HepG2 (cell line): Measurements from ENCODE around the gene C15orf62. TPM values are rescaled to one million over a fixed set of nuclear protein-coding genes. Genes with fewer than 3 reads are reported as not detected.

ENCODE experiments used
- CTCF ChIP-seq: sonication (generic); formaldehyde crosslinking; IDR thresholded peaks from 2 replicates; pipeline ENCODE4 v1.5.0; 2020; ENCODE audit warnings: mild to moderate bottlenecking, missing genetic modification reagents, moderate library complexity
- DR1 ChIP-seq: sonication (generic); formaldehyde crosslinking; IDR thresholded peaks from 2 replicates; pipeline ENCODE4 v1.8.0; 2021; ENCODE audit warnings: mild to moderate bottlenecking, missing genetic modification reagents, inconsistent platforms
- FOSL2 ChIP-seq: sonication (generic); formaldehyde crosslinking; IDR thresholded peaks from 2 replicates; pipeline ENCODE4 v1.4.0; 2020; ENCODE audit warnings: missing genetic modification reagents
- HMGA1 ChIP-seq: sonication (generic); formaldehyde crosslinking; conservative IDR thresholded peaks from 2 replicates; pipeline ENCODE4 v1.4.0; 2020; ENCODE audit warnings: missing genetic modification reagents
- ONECUT2 ChIP-seq: sonication (generic); formaldehyde crosslinking; IDR thresholded peaks from 2 replicates; pipeline ENCODE4 v1.4.0; 2020; ENCODE audit warnings: missing genetic modification reagents
- PBX3 ChIP-seq: sonication (generic); formaldehyde crosslinking; IDR thresholded peaks from 2 replicates; pipeline ENCODE4 v1.8.1; 2023; ENCODE audit warnings: missing genetic modification reagents, inconsistent platforms, borderline replicate concordance
- PHF20 ChIP-seq: sonication (generic); formaldehyde crosslinking; IDR thresholded peaks from 2 replicates; pipeline ENCODE4 v1.5.0; 2020; ENCODE audit warnings: mild to moderate bottlenecking, missing genetic modification reagents
- POGK ChIP-seq: sonication (generic); formaldehyde crosslinking; conservative IDR thresholded peaks from 2 replicates; pipeline ENCODE4 v1.8.0; 2022; ENCODE audit warnings: mild to moderate bottlenecking, moderate library complexity, missing genetic modification reagents
- PREB ChIP-seq: sonication (generic); formaldehyde crosslinking; IDR thresholded peaks from 2 replicates; pipeline ENCODE4 v1.4.0; 2020; ENCODE audit warnings: missing genetic modification reagents
- TARDBP ChIP-seq: sonication (generic); formaldehyde crosslinking; IDR thresholded peaks from 2 replicates; pipeline ENCODE4 v1.8.0; 2022; ENCODE audit warnings: mild to moderate bottlenecking, missing genetic modification reagents
- TBP ChIP-seq: sonication (generic); formaldehyde crosslinking; IDR thresholded peaks from 2 replicates; pipeline ENCODE4 v1.5.0; 2020; ENCODE audit warnings: missing genetic modification reagents
- TFDP2 ChIP-seq: sonication (generic); formaldehyde crosslinking; IDR thresholded peaks from 2 replicates; pipeline ENCODE4 v1.4.0; 2020; ENCODE audit warnings: missing genetic modification reagents
- TRAFD1 ChIP-seq: sonication (generic); formaldehyde crosslinking; IDR thresholded peaks from 2 replicates; pipeline ENCODE4 v1.5.1; 2020; ENCODE audit warnings: missing genetic modification reagents, mild to moderate bottlenecking, borderline replicate concordance
- TRIM24 ChIP-seq: sonication (generic); formaldehyde crosslinking; IDR thresholded peaks from 2 replicates; pipeline ENCODE4 v1.8.0; 2022; ENCODE audit warnings: mild to moderate bottlenecking, missing genetic modification reagents
- ZNF124 ChIP-seq: sonication (generic); formaldehyde crosslinking; IDR thresholded peaks from 2 replicates; pipeline ENCODE4 v1.4.0; 2020; ENCODE audit warnings: missing genetic modification reagents
- ZNF260 ChIP-seq: sonication (generic); formaldehyde crosslinking; IDR thresholded peaks from 2 replicates; pipeline ENCODE4 v1.4.0; 2020; ENCODE audit warnings: missing genetic modification reagents, low read depth, mild to moderate bottlenecking, borderline replicate concordance
- ZNF329 ChIP-seq: sonication (generic); formaldehyde crosslinking; IDR thresholded peaks from 2 replicates; pipeline ENCODE4 v1.9.0; 2021; ENCODE audit warnings: low read depth, mild to moderate bottlenecking, missing genetic modification reagents
- ZNF644 ChIP-seq: IDR thresholded peaks from 2 replicates; pipeline ENCODE4 v1.6.1; 2016; ENCODE audit warnings: low read depth
- ZNF703 ChIP-seq: sonication (generic); formaldehyde crosslinking; IDR thresholded peaks from 2 replicates; pipeline ENCODE4 v1.5.1; 2020; ENCODE audit warnings: missing genetic modification reagents, mild to moderate bottlenecking, moderate library complexity, borderline replicate concordance
- polyA plus RNA-seq, 8 experiments: library from polyadenylated mRNA; depleted of rRNA in 3 of 8; stranded (reverse) in 7 of 8; unstranded in 1 of 8; fragments of >200 nt; fragmentation: Illumina TruSeq in 4 of 8; extraction: Trizol in 4 of 8; gene quantifications; 2 replicates each; pipeline versions ENCODE4 v1.2.1 to v1.2.3, GENCODE V29; 2011 to 2016; ENCODE audit warnings: low read depth in 4 of 8, missing spikeins in 1 of 8, mixed read lengths in 1 of 8; ENCODE audit not compliant: insufficient read depth in 1 of 8
- total RNA-seq, 5 experiments: library from RNA; depleted of rRNA; stranded (reverse); fragments of >200 nt; fragmentation: Illumina TruSeq; extraction: Trizol; gene quantifications; 2 replicates each; pipeline ENCODE4 v1.2.3, GENCODE V29; 2016; ENCODE audit warnings: low read depth in 1 of 5

C15orf62 gene
- total and polyA plus RNA-seq, 2 of the 13 experiments (the other 11 are each of a cell fraction or from before 2014, with no cell fraction given) = 0.51 to 1.1 TPM

- TF ChIP-seq PBX3 (CRISPR knock-in tag) (no peak), ZNF703 (no peak), TRAFD1 (peak; percentile 78; the same call in 1 of the 2 replicates), DR1 (CRISPR knock-in tag) (no peak), POGK (CRISPR knock-in tag) (peak; percentile 51), ZNF644 (CRISPR knock-in tag) (peak; percentile 37; the same call in 1 of the 2 replicates), HMGA1 (no peak), ZNF329 (CRISPR knock-in tag) (no peak), ONECUT2 (CRISPR knock-in tag) (no peak), TFDP2 (peak; percentile 19; the same call in 1 of the 2 replicates), CTCF (no peak), TBP (CRISPR knock-in tag) (no peak), TRIM24 (no peak), FOSL2 (CRISPR knock-in tag) (peak; percentile 93), ZNF124 (CRISPR knock-in tag) (no peak), TARDBP (CRISPR knock-in tag) (no peak; the same call in 1 of the 2 replicates), PREB (no peak), ZNF260 (CRISPR knock-in tag) (no peak), PHF20 (CRISPR knock-in tag) (no peak)
Observed at GRCh38 chr15:40793216-40793989, 23.6 kb downstream of the C15orf62 start (continued).
